ENCODE measurements around the gene SLC6A17.

The SLC6A17 gene

DNA sequence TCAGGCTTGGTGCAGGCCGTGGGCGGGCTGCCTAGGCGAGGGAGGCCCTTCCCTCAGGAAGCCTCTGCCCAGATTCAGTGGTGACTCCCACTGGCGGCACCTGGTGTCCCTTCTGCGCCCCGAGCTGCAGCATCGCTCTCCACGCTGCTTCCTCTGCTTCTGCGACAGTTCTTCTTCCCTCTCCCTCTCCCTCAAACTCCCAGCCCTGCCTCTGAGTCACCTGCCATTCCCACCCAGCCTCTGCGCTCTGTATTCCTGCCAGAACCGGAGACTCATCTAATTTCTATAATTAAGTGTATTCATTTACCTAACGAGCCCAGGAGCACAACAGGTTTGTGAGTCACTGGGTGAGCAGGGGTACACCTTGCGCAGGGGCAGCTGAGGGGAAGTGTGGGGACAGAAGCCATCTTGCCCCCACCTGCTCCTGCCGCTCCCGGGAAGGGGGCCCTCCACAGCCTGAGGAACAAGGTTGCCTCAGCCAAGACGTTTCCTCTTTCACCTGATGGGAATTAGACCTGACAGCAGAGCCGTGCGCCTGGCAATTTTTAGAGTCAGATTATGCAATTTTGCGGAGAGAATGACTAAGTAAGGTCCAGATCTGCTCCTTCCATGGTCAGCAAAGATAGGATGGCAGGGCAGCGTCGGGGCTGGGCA, 79.2 kb downstream of the SLC6A17 start:
- Histone ChIP-seq H3K27me3 (replicated peaks) (no peaks in the 10 kb centered on the region), H3K36me3 (replicated peaks) (no peaks in the 10 kb centered on the region), H3K27ac (no peak overlapping the region), H3K4me3 (ENCODE audit: low read depth, low read length) (no peak overlapping the region)
- TF ChIP-seq, protein P1, sequence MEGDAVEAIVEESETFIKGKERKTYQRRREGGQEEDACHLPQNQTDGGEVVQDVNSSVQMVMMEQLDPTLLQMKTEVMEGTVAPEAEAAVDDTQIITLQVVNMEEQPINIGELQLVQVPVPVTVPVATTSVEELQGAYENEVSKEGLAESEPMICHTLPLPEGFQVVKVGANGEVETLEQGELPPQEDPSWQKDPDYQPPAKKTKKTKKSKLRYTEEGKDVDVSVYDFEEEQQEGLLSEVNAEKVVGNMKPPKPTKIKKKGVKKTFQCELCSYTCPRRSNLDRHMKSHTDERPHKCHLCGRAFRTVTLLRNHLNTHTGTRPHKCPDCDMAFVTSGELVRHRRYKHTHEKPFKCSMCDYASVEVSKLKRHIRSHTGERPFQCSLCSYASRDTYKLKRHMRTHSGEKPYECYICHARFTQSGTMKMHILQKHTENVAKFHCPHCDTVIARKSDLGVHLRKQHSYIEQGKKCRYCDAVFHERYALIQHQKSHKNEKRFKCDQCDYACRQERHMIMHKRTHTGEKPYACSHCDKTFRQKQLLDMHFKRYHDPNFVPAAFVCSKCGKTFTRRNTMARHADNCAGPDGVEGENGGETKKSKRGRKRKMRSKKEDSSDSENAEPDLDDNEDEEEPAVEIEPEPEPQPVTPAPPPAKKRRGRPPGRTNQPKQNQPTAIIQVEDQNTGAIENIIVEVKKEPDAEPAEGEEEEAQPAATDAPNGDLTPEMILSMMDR (IDR thresholded peaks at IDR 0.05; ENCODE audit: low read depth, low read length, missing control alignments), result no peak
- in situ Hi-C loops (cut with HindIII; ENCODE audit: low pct_ligation_motif_present, low sequenced_read_pairs), result no loop called here
- no peak for DNase-seq

DNA sequence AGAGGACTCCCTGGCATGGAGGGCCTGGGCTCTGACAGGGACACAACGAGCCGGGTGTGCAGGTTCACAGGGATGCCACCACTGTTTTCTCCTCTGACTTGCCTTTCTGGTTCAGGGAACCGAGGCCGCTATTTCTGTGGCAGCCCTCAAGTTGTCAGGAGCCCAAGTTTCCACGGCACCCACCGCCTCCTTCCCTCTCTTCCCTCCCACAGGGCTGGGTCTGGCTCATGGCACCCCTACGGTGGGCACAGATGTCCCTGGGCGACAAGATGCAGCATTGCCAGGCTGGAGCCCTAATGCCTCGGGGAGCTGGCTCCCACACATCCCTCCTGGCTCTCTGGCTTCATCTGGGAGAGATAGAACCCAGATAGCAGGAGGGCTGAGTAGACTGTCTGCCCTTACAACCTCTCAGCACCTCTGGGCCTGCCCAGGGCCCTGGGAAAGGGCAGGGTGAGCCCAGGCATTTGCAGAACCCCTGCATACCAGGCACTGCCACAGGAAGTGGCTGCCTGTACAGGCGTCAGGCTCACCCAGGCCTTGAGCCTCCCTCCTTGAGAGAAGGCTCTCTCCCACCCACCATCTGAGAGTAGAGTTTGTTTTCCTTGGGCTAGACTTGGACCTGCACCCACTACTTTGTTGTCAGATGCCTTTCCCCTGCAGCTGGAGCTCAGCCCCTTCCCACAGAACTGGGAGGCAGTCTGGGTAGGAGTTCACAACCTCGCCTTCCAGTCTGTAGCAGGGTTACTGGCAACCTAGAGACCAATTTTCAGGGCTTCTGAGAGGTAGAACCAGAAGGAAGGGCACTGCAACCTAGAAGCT, 80.3 kb downstream of the SLC6A17 start:
- no peak overlapping the region for H3K4me3 ChIP-seq (ENCODE audit: low read depth, low read length)
- TF ChIP-seq, protein P1 (IDR thresholded peaks at IDR 0.05; ENCODE audit: low read depth, low read length, missing control alignments), result no peak
- H3K36me3 ChIP-seq (replicated peaks), result no peaks in the 10 kb centered on the region
- in situ Hi-C loops (cut with HindIII; ENCODE audit: low pct_ligation_motif_present, low sequenced_read_pairs), result no loop called here
- H3K27me3 ChIP-seq (replicated peaks), result no peaks in the 10 kb centered on the region
- DNase-seq, result no peak
- no peak overlapping the region for H3K27ac ChIP-seq

DNA sequence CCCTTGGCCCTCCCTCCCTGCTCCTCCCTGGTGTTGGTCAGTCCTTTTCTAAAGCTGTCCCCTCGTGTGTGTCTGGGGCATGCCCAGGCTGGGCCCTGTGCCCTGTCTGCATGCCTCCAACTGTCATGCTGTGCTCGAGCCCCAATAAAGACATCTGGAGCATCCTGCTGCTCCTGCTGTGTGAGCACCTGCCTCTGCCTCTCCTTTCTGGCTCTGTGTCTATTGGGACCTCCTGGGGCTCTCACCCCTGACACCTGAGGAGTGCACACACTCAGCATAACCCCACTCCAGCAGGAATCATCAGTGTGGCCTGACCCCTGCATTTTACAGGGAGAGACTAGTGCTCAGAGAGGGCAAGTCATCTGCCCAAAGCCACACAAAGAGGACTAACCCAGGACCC, 83.6 kb downstream of the SLC6A17 start:
- Histone ChIP-seq H3K27ac (no peak overlapping the region), H3K36me3 (replicated peaks) (no peaks in the 10 kb centered on the region), H3K27me3 (replicated peaks) (no peaks in the 10 kb centered on the region), H3K4me3 (ENCODE audit: low read depth, low read length) (no peak overlapping the region)
- TF ChIP-seq, protein P1 (IDR thresholded peaks at IDR 0.05; ENCODE audit: low read depth, low read length, missing control alignments), result no peak
- in situ Hi-C loops (cut with HindIII; ENCODE audit: low pct_ligation_motif_present, low sequenced_read_pairs), result no loop called here
- DNase-seq, result no peak

DNA sequence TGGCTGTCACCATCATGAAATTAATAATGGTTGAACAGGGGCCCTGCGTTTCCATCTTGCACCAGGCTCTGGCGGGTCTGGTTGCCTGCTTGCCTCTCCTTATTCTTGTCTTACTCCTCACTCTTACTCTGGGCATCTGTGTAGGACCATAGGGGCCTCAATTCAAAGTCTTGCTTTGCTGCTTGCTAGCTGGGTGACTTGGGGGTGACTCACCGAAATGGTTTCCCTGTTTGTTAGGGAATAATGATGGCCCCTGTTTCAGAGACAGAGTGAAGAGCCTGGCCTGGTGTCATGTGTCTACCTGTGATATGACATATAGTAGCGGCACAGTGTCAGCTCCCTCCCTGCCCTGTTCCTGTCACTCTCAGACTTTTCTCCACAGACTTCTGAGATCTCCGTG, 84.4 kb downstream of the SLC6A17 start:
- Histone ChIP-seq H3K27ac (no peak overlapping the region), H3K4me3 (ENCODE audit: low read depth, low read length) (no peak overlapping the region), H3K27me3 (replicated peaks) (no peaks in the 10 kb centered on the region), H3K36me3 (replicated peaks) (no peaks in the 10 kb centered on the region)
- TF ChIP-seq, protein P1 (IDR thresholded peaks at IDR 0.05; ENCODE audit: low read depth, low read length, missing control alignments), result no peak
- DNase-seq, result no peak
- in situ Hi-C loops (cut with HindIII; ENCODE audit: low pct_ligation_motif_present, low sequenced_read_pairs), result no loop called here

DNA sequence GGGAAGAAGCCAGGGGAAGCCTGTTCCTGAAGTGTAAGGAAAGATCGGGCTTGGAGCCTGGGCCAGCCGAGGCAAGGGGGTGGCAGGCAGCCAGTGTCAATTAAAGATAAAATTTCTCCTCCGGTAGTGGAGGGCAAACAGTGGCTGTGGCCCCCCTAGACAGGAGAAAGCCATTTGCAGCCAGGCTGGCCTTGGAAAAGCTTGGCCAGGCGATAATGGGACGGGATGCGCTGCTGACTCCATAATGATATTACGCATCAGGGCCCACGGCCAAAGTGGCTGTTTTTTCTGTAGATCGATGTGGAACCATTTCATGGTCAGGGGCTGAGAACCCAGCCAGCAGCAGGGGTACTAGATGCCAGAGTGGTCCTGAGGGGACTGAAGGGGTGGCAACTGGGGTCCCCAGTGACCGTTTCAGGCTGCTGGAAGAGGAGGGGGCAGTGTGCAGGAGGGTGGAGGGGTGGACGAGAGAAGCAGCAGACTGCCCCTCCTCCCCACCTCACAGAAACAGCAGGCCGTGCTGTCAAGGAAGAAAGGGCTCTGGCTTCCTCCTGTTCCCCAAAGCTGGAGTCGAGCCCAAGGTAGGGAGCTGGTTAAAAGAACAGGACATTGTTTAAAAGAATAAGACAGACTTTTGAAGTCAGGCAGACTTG, 85.0 kb downstream of the SLC6A17 start:
- no peaks in the 10 kb centered on the region for H3K27me3 ChIP-seq (replicated peaks)
- in situ Hi-C loops (cut with HindIII; ENCODE audit: low pct_ligation_motif_present, low sequenced_read_pairs), result no loop called here
- no peak for DNase-seq
- no peaks in the 10 kb centered on the region for H3K36me3 ChIP-seq (replicated peaks)
- TF ChIP-seq, protein P1 (IDR thresholded peaks at IDR 0.05; ENCODE audit: low read depth, low read length, missing control alignments), result no peak
- H3K4me3 ChIP-seq (ENCODE audit: low read depth, low read length), result no peak overlapping the region
- H3K27ac ChIP-seq, result peak overlapping the region; percentile 15
